ENCODE data around the gene PRX.

Gene PRX

GRCh38 chr19:40366697-40367561 is 46.2 kb downstream of the PRX start:
- DNase-seq (ENCODE audit: extremely low read depth, low read depth): no peak
- H3K4me3 ChIP-seq (replicated peaks; ENCODE audit: low read depth, low read length): no peak overlapping the region; the same call in 1 of the 2 replicates

GRCh38 chr19:40365613-40366401 is 47.4 kb downstream of the PRX start:
- no peak for TF ChIP-seq CTCF (IDR thresholded peaks at IDR 0.05; ENCODE audit: low read depth, low read length, missing control alignments)
- DNase-seq (ENCODE audit: extremely low read depth, low read depth): peak; percentile 14
- peak overlapping the region; percentile 39 for H3K4me3 ChIP-seq (replicated peaks; ENCODE audit: low read depth, low read length)

More at GRCh38 chr19:40366697-40367561, 46.2 kb downstream of the PRX start:
- TF ChIP-seq CTCF (IDR thresholded peaks at IDR 0.05; ENCODE audit: low read depth, low read length, missing control alignments): no peak

GRCh38 chr19:40365010-40365409 is 48.2 kb downstream of the PRX start:
- no peak for TF ChIP-seq CTCF (IDR thresholded peaks at IDR 0.05; ENCODE audit: low read depth, low read length, missing control alignments)
- DNase-seq (ENCODE audit: extremely low read depth, low read depth): no peak
- H3K4me3 ChIP-seq (replicated peaks; ENCODE audit: low read depth, low read length): no peak overlapping the region

GRCh38 chr19:40363069-40363468 is 50.1 kb downstream of the PRX start:
- no peak for TF ChIP-seq CTCF (IDR thresholded peaks at IDR 0.05; ENCODE audit: low read depth, low read length, missing control alignments)
- no peak for DNase-seq (ENCODE audit: extremely low read depth, low read depth)
- no peak overlapping the region for H3K4me3 ChIP-seq (replicated peaks; ENCODE audit: low read depth, low read length)

- H3K4me3 ChIP-seq (replicated peaks; ENCODE audit: low read depth, low read length): no peak overlapping the region
- no peak for TF ChIP-seq CTCF (IDR thresholded peaks at IDR 0.05; ENCODE audit: low read depth, low read length, missing control alignments)
- DNase-seq (ENCODE audit: extremely low read depth, low read depth): no peak
Observed at GRCh38 chr19:40362160-40362559, 51.0 kb downstream of the PRX start.

- TF ChIP-seq CTCF (IDR thresholded peaks at IDR 0.05; ENCODE audit: low read depth, low read length, missing control alignments): no peak
- no peak overlapping the region for H3K4me3 ChIP-seq (replicated peaks; ENCODE audit: low read depth, low read length)
- DNase-seq (ENCODE audit: extremely low read depth, low read depth): no peak
Observed at GRCh38 chr19:40360708-40361241, 52.4 kb downstream of the PRX start.

Data from HFF-Myc (cell line).